Measurements from ENCODE around the gene CXCL13.
A peak's percentile ranks its signal among the peaks of the same experiment; 100 is the strongest.
"Not testable (repeated sequence)": the region's sequence is repeated elsewhere in the genome, so short reads cannot be mapped to it uniquely, and the experiment has no call there.

Gene CXCL13

GRCh38 chr4:77605210-77605902 is at the start of gene CXCL13:
CXCL13 (plus strand) TSS chr4:77605820; CDS start chr4:77605866, 46 bp downstream.
- no peak for DNase-seq

GRCh38 chr4:77560170-77560569 is 45.5 kb upstream of the CXCL13 start:
- DNase-seq: no peak

GRCh38 chr4:77561720-77562119 is 43.9 kb upstream of the CXCL13 start:
- DNase-seq: not testable (repeated sequence)

GRCh38 chr4:77564231-77564630 is 41.4 kb upstream of the CXCL13 start:
- DNase-seq: no peak

GRCh38 chr4:77566148-77566547 is 39.5 kb upstream of the CXCL13 start:
- no peak for DNase-seq

GRCh38 chr4:77567549-77567948 is 38.1 kb upstream of the CXCL13 start:
- no peak for DNase-seq

- DNase-seq: not testable (repeated sequence)
Measured at GRCh38 chr4:77570508-77571214, 35.0 kb upstream of the CXCL13 start.

- DNase-seq: no peak
Measured at GRCh38 chr4:77576351-77576750, 29.3 kb upstream of the CXCL13 start.

GRCh38 chr4:77578145-77578544 is 27.5 kb upstream of the CXCL13 start:
- no peak for DNase-seq

- no peak for DNase-seq
Measured at GRCh38 chr4:77579406-77580076, 26.1 kb upstream of the CXCL13 start.

GRCh38 chr4:77581724-77582123 is 23.9 kb upstream of the CXCL13 start:
- DNase-seq: no peak

- DNase-seq: no peak
Measured at GRCh38 chr4:77582156-77582555, 23.5 kb upstream of the CXCL13 start.

- DNase-seq: no peak
Measured at GRCh38 chr4:77582711-77583110, 22.9 kb upstream of the CXCL13 start.

- DNase-seq: peak; percentile 64
Measured at GRCh38 chr4:77586951-77587383, 18.7 kb upstream of the CXCL13 start.

- DNase-seq: no peak
Measured at GRCh38 chr4:77590482-77590881, 15.1 kb upstream of the CXCL13 start.

GRCh38 chr4:77591532-77591931 is 14.1 kb upstream of the CXCL13 start:
- no peak for DNase-seq

- no peak for DNase-seq
Measured at GRCh38 chr4:77593101-77593500, 12.5 kb upstream of the CXCL13 start.

- DNase-seq: no peak
Measured at GRCh38 chr4:77593993-77594392, 11.6 kb upstream of the CXCL13 start.

- no peak for DNase-seq
Measured at GRCh38 chr4:77595364-77595973, 10.2 kb upstream of the CXCL13 start.

GRCh38 chr4:77599378-77599777 is 6.2 kb upstream of the CXCL13 start:
- DNase-seq: no peak

- no peak for DNase-seq
Measured at GRCh38 chr4:77600521-77601451, 4.8 kb upstream of the CXCL13 start.

- DNase-seq: no peak
Measured at GRCh38 chr4:77601614-77602187, 3.9 kb upstream of the CXCL13 start.
